H1 (cell line): ENCODE data around the gene EPN2. TPM values are rescaled to one million over a fixed set of nuclear protein-coding genes. Genes with fewer than 3 reads are reported as not detected.

Experiments used
- CTCF ChIA-PET: fragments of 300-600 bp; sonication (Branson Sonifier 250); formaldehyde crosslinking; loops from one replicate; lab custom pipeline; 2021; ENCODE audit not compliant: partially characterized antibody; lab: Charles Lee
- POLR2A ChIA-PET: fragments of 300-600 bp; sonication (Branson Sonifier 250); formaldehyde crosslinking; loops from one replicate; lab custom pipeline; 2021; ENCODE audit warnings: inconsistent platforms; ENCODE audit not compliant: partially characterized antibody; lab: Charles Lee
- DNase-seq, 2 experiments: peaks; one replicate each; pipeline versions ENCODE4 v3.0.0 to v3.0.0-alpha.2; 2010 to 2022; ENCODE audit warnings: low spot score in 2 of 2, low read depth in 1 of 2, mixed read lengths in 1 of 2
- FAIRE-seq: peaks from 2 replicates; lab custom pipeline; 2011; peaks lifted over from hg19 to GRCh38; lab: Jason Lieb, UNC
- H2AFZ ChIP-seq: 2 replicates; pipeline ENCODE4 v1.8.1; 2012; ENCODE audit warnings: low read length, inconsistent platforms
- H2AK5ac ChIP-seq: 2 replicates; pipeline ENCODE4 v1.6.1; 2013; ENCODE audit warnings: low read depth, low read length
- H2BK120ac ChIP-seq: replicated peaks from 2 replicates; pipeline ENCODE3; 2013; ENCODE audit warnings: low read depth, low read length, inconsistent platforms
- H2BK12ac ChIP-seq: 2 replicates; pipeline ENCODE4 v1.6.1; 2013; ENCODE audit warnings: low read depth, low read length
- H2BK15ac ChIP-seq: 2 replicates; pipeline ENCODE4 v1.6.1; 2013; ENCODE audit warnings: low read length
- H2BK20ac ChIP-seq: 2 replicates; pipeline ENCODE4 v1.6.1; 2013; ENCODE audit warnings: low read length
- H2BK5ac ChIP-seq: 2 replicates; pipeline ENCODE4 v1.6.1; 2013; ENCODE audit warnings: low read depth, low read length
- H3K14ac ChIP-seq: 2 replicates; pipeline ENCODE4 v1.6.1; 2013; ENCODE audit warnings: inconsistent platforms; ENCODE audit not compliant: insufficient read length
- H3K18ac ChIP-seq: 2 replicates; pipeline ENCODE4 v1.6.1; 2013; ENCODE audit warnings: low read length; ENCODE audit errors: extremely low read depth
- H3K23ac ChIP-seq: 2 replicates; pipeline ENCODE4 v1.6.1; 2013; ENCODE audit warnings: inconsistent platforms; ENCODE audit not compliant: insufficient read length
- H3K23me2 ChIP-seq: 2 replicates; pipeline ENCODE4 v1.6.1; 2013; ENCODE audit warnings: low read depth, low read length
- H3K27ac ChIP-seq: 2 replicates; pipeline ENCODE4 v1.6.1; 2011; ENCODE audit warnings: low read depth, low read length, inconsistent platforms
- H3K27me3 ChIP-seq, 4 experiments: replicated peaks in 1 of 4; 1 replicate in 1 of 4; 2 replicates in 3 of 4; pipeline versions ENCODE4 v1.6.1 to v1.8.1; 2011 to 2013; ENCODE audit warnings: low read length in 3 of 4, mild to moderate bottlenecking in 3 of 4, inconsistent platforms in 2 of 4, mixed read lengths in 2 of 4, moderate library complexity in 1 of 4; ENCODE audit not compliant: control insufficient read depth in 3 of 4, insufficient read depth in 3 of 4; ENCODE audit errors: extremely low read depth in 1 of 4
- H3K36me3 ChIP-seq, 4 experiments: 2 replicates each; pipeline versions ENCODE4 v1.6.1 to v1.8.1; 2011 to 2013; ENCODE audit warnings: mild to moderate bottlenecking in 4 of 4, low read length in 3 of 4, moderate library complexity in 2 of 4, control low read depth in 1 of 4, inconsistent platforms in 1 of 4; ENCODE audit not compliant: insufficient read depth in 4 of 4, control insufficient read depth in 2 of 4
- H3K4ac ChIP-seq: replicated peaks from 2 replicates; pipeline ENCODE3; 2013; ENCODE audit warnings: low read length, low read depth, mixed read lengths, inconsistent platforms; ENCODE audit not compliant: insufficient read length
- H3K4me1 ChIP-seq, 4 experiments: replicated peaks in 1 of 4; 1 replicate in 1 of 4; 2 replicates in 3 of 4; pipeline versions ENCODE4 v1.6.1 to v1.8.1; 2011 to 2013; ENCODE audit warnings: low read length in 3 of 4, inconsistent platforms in 2 of 4, mixed read lengths in 1 of 4; ENCODE audit not compliant: insufficient read depth in 4 of 4, control insufficient read depth in 3 of 4
- H3K4me2 ChIP-seq, 2 experiments: 2 replicates each; pipeline versions ENCODE4 v1.6.1 to v1.8.1; 2011 to 2013; ENCODE audit warnings: low read depth in 2 of 2, low read length in 2 of 2, control low read depth in 1 of 2, inconsistent platforms in 1 of 2, mild to moderate bottlenecking in 1 of 2; ENCODE audit not compliant: insufficient read depth in 1 of 2
- H3K4me3 ChIP-seq, 4 experiments: fragments of 200-600, 300-600 bp in 1 of 4; sonication (generic), shearing (Covaris generic), sonication (Bioruptor Twin) in 1 of 4; 2 replicates each; pipeline versions ENCODE4 v1.5.1 to v1.8.1; 2011 to 2016; ENCODE audit warnings: low read length in 4 of 4, low read depth in 3 of 4, control low read depth in 2 of 4, inconsistent platforms in 2 of 4, mild to moderate bottlenecking in 2 of 4, mixed read lengths in 1 of 4, moderate library complexity in 1 of 4; ENCODE audit not compliant: insufficient read depth in 2 of 4; ENCODE audit errors: extremely low read depth in 1 of 4
- H3K56ac ChIP-seq: replicated peaks from 2 replicates; pipeline ENCODE3; 2013; ENCODE audit warnings: low read depth, mild to moderate bottlenecking, mixed read lengths, low read length, inconsistent platforms; ENCODE audit not compliant: insufficient read length
- H3K79me1 ChIP-seq: 2 replicates; pipeline ENCODE4 v1.6.1; 2013; ENCODE audit warnings: low read depth, low read length, control low read depth
- H3K79me2 ChIP-seq, 2 experiments: 2 replicates each; pipeline versions ENCODE4 v1.6.1 to v1.8.1; 2012 to 2013; ENCODE audit warnings: low read length in 2 of 2, mild to moderate bottlenecking in 2 of 2, inconsistent platforms in 1 of 2; ENCODE audit not compliant: insufficient read depth in 2 of 2, control insufficient read depth in 1 of 2
- H3K9ac ChIP-seq, 4 experiments: replicated peaks in 1 of 4; 1 replicate in 1 of 4; 2 replicates in 3 of 4; pipeline versions ENCODE4 v1.6.1 to v1.8.1; 2011 to 2013; ENCODE audit warnings: low read depth in 3 of 4, low read length in 3 of 4, control low read depth in 2 of 4, mild to moderate bottlenecking in 2 of 4, moderate library complexity in 2 of 4, inconsistent platforms in 1 of 4; ENCODE audit errors: extremely low read depth in 1 of 4
- H3K9me3 ChIP-seq, 2 experiments: 2 replicates each; pipeline versions ENCODE4 v1.6.1 to v1.8.1; 2012 to 2013; ENCODE audit warnings: mild to moderate bottlenecking in 2 of 2, moderate library complexity in 2 of 2, control low read depth in 1 of 2, inconsistent platforms in 1 of 2, low read depth in 1 of 2, low read length in 1 of 2, mixed read lengths in 1 of 2; ENCODE audit not compliant: insufficient read depth in 2 of 2
- H4K20me1 ChIP-seq, 2 experiments: replicated peaks in 1 of 2; 2 replicates each; pipeline versions ENCODE3 to v1.8.1; 2011 to 2013; ENCODE audit warnings: inconsistent platforms in 2 of 2, low read length in 2 of 2, mild to moderate bottlenecking in 1 of 2; ENCODE audit not compliant: insufficient read depth in 2 of 2, control insufficient read depth in 1 of 2
- H4K5ac ChIP-seq: 2 replicates; pipeline ENCODE4 v1.6.1; 2013; ENCODE audit warnings: low read length, low read depth, mixed read lengths, inconsistent platforms; ENCODE audit not compliant: insufficient read length
- H4K8ac ChIP-seq: 2 replicates; pipeline ENCODE4 v1.8.0; 2013; ENCODE audit warnings: mild to moderate bottlenecking, moderate library complexity, low read length, inconsistent platforms; ENCODE audit not compliant: insufficient read depth; ENCODE audit errors: extremely low read depth
- H4K91ac ChIP-seq: replicated peaks from 2 replicates; pipeline ENCODE3; 2013; ENCODE audit warnings: low read length, mixed read lengths, inconsistent platforms; ENCODE audit not compliant: insufficient read length
- CBX5 ChIP-seq: fragments of 300-800, 300-1000 bp; sonication (generic); IDR thresholded peaks from 2 replicates; pipeline ENCODE4 v1.7.1; 2016; ENCODE audit warnings: antibody characterized with exemption, low read length, low read depth
- WGBS, 2 experiments: shearing (Covaris generic) in 1 of 2; methylation state at CpG; one replicate each; pipeline versions ENCODE4 v1.1.6 to v1.1.7; 2013 to 2015; ENCODE audit warnings: low lambda C conversion rate in 2 of 2, mixed read lengths in 2 of 2, inconsistent platforms in 1 of 2, low coverage in 1 of 2, missing lambda C conversion rate in 1 of 2; ENCODE audit not compliant: insufficient replicate concordance in 2 of 2, insufficient coverage in 1 of 2, insufficient read length in 1 of 2; ENCODE audit errors: extremely low coverage in 1 of 2, missing lambda C conversion rate in 1 of 2; 5-methylcytosine and 5-hydroxymethylcytosine counted together
- polyA plus RNA-seq, 7 experiments: library from polyadenylated mRNA; depleted of rRNA in 3 of 7; stranded (reverse) in 5 of 7; unstranded in 2 of 7; fragments of >200 nt in 5 of 7; fragments of 200-250 nt in 2 of 7; gene quantifications; 1 replicate in 5 of 7; 2 replicates in 1 of 7; 4 replicates in 1 of 7; pipeline versions ENCODE4 v1.2.1 to v1.2.3, GENCODE V29; 2011 to 2013; ENCODE audit warnings: missing spikeins in 2 of 7, mixed read lengths in 2 of 7
- total RNA-seq: library from RNA; stranded (reverse); fragmentation: NEBNext Ultra II Directional; extraction: Animal tissue kit (Norgen Biotek cat#: 25700); gene quantifications from 2 replicates; pipeline ENCODE4 v1.2.1, GENCODE V29; 2021

Gene EPN2
- total and polyA plus RNA-seq, 2 of the 8 experiments (the other 6 are each of a cell fraction or from before 2014, with no cell fraction given): 28.7 to 55.8 TPM

DNA sequence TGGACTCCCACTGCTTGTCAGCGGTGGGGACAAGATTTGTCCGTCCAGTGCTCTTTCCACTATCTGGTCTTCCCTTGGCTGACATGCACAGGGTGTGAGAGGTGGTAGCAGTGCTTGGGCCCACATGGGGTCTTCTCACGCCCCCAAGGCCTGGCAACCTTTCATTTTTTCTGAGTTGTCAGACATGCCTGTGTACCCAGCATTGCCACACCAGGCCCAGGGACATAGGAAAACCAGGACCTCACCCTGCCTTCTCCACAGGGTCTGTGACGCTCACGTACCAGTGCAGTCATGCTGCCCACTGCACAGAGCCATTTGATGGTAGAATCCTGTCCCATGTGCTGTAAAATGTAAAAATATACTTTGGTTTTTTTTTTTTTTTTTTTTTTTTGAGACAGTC, 67.6 kb downstream of the EPN2 start:
- Histone ChIP-seq H3K27me3 (no peaks in the 10 kb centered on the region), H3K23me2 (no peaks in the 10 kb centered on the region), H3K27ac (no peak overlapping the region), H4K91ac (no peak overlapping the region), H3K56ac (no peak overlapping the region), H3K4ac (no peak overlapping the region), H3K4me3 (no peak overlapping the region), H2BK120ac (no peak overlapping the region), H2BK12ac (no peak overlapping the region), H3K4me1 (no peaks in the 10 kb centered on the region; a peak in 1 of 7 replicates), H4K20me1 (peaks cover 3 to 32% of the 10 kb centered on the region in 2 experiments), H3K23ac (no peak overlapping the region), H3K18ac (no peak overlapping the region), H3K79me1 (peaks cover 21% of the 10 kb centered on the region), H2AK5ac (no peak overlapping the region), H4K8ac (no peak overlapping the region), H3K9me3 (no peaks in the 10 kb centered on the region), H3K79me2 (no peaks in the 10 kb centered on the region), H3K4me2 (no peak overlapping the region), H2AFZ (no peak overlapping the region), H2BK15ac (no peak overlapping the region), H2BK5ac (no peak overlapping the region), H3K9ac (no peak overlapping the region), H4K5ac (no peak overlapping the region), H3K36me3 (no peaks in the 10 kb centered on the region; a peak in 3 of 8 replicates), H2BK20ac (no peak overlapping the region), H3K14ac (no peak overlapping the region)
- POLR2A ChIA-PET: no interaction called here
- FAIRE-seq (no peak), DNase-seq (no peak)
- CTCF ChIA-PET: interaction anchor here (1.6 to 3.1 kb wide), 5 partner anchors 11 to 45 kb away, joined by 4 to 15 read pairs (median 6); no protein-coding TSS in a partner anchor
- TF ChIP-seq CBX5: no peak
- WGBS, 2 experiments: 88% methylated on average over 5 of the region's 5 CpGs; no CpG with 5 or more reads in 1 of the 2 experiments
